Motor neuron (in vitro differentiated cells): Measurements from ENCODE around the gene MACC1. TPM values are rescaled to one million over a fixed set of nuclear protein-coding genes. Genes with fewer than 3 reads are reported as not detected.

Experiments
- ATAC-seq, 8 experiments: fragments of 200-7000 bp; cut with Tn5 transposase; replicated peaks in 6 of 8; 2 replicates each; pipeline ENCODE4 v1.8.0; 2021; ENCODE audit warnings: mild to moderate bottlenecking in 8 of 8, moderate library complexity in 8 of 8
- H3K27ac ChIP-seq, 2 donors: fragments of 250-450 bp; sonication (Bioruptor Pico); 2 replicates each; pipeline ENCODE4 v1.9.0; 2021; ENCODE audit warnings: antibody characterized with exemption in 2 of 2, mild to moderate bottlenecking in 2 of 2, moderate library complexity in 1 of 2
- H3K4me1 ChIP-seq, 2 donors: fragments of 250-450 bp; sonication (Bioruptor Pico); replicated peaks in 1 of 2; 2 replicates each; pipeline ENCODE4 v1.6.1; 2021; ENCODE audit warnings: antibody characterized with exemption in 2 of 2, mild to moderate bottlenecking in 2 of 2, moderate library complexity in 1 of 2
- H3K4me3 ChIP-seq, 5 donors: fragments of 250-450 bp; sonication (Bioruptor Pico); 2 replicates each; pipeline ENCODE4 v1.9.0; 2021; ENCODE audit warnings: antibody characterized with exemption in 5 of 5, mild to moderate bottlenecking in 5 of 5, moderate library complexity in 4 of 5
- WGBS, 10 experiments: fragments of 450-650 bp; shearing (Covaris generic); methylation state at CpG; one replicate each; pipeline ENCODE4 v1.0.0; 2022; 5-methylcytosine and 5-hydroxymethylcytosine counted together
- in situ Hi-C, 9 experiments: fragments of 400-800 bp; cut with MboI; loops; one replicate each; pipeline ENCODE4 v1.15.0; 2021; ENCODE audit warnings: low sequenced_read_pairs in 9 of 9, low pct_unique_long_range_greater_than_20kb in 2 of 9; ENCODE audit not compliant: unreplicated experiment in 9 of 9
- total RNA-seq, 8 experiments: library from RNA; unstranded; fragments of 300-600 nt; gene quantifications; 2 replicates each; pipeline versions ENCODE4 v1.2.3 to v1.2.4, GENCODE V29; 2022

Gene MACC1
- total RNA-seq, 8 experiments from 2014 or later, result 0.04 to 0.28 (median 0.09) TPM

DNA sequence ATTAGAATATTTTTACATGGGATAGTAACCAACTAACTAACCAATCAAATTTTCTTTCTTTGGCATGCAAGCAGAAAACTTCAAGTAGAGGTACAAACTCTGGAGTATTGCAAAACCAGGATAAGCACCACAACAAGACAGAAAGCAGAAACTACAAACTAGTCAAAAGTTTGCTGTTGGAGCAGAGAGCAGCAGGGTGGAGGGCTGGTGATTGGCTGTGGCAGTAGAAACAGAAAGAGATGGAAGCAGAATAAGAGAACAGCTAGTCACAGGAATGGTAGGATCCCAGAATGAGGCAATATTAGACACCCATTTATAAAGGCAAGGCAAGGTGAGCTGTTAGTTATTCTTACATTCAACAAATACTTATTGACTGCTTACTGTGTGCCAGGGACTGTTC, 6.8 kb upstream of the MACC1 start:
- Histone ChIP-seq H3K4me1 (no peaks in the 10 kb centered on the region), H3K4me3 (no peak overlapping the region), H3K27ac (no peak overlapping the region)
- in situ Hi-C loops, result no loop called here
- no peak for ATAC-seq

DNA sequence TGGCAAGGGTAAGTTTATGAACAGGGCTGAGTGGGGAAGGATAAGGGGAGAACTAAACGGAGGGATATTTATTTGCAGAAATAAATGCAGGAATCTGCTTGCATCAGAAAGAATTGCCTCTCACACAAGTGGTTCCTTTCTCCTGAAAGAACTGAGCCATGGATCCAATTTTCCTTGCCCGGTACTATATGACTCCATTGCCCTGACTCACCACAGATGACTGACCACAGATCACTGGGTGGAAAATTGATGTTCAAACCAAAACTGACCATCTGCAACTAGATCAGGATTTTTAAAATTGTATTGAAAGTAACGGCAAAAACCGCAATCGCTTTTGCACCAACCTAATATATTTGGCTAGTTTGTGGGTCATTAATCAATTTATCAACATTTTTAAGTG, 6.2 kb upstream of the MACC1 start:
- in situ Hi-C loops, result no loop called here
- no peak for ATAC-seq
- 44 to 98% (median 89%) methylated on average over 4 to 5 of the region's 5 CpGs for WGBS, 10 experiments

DNA sequence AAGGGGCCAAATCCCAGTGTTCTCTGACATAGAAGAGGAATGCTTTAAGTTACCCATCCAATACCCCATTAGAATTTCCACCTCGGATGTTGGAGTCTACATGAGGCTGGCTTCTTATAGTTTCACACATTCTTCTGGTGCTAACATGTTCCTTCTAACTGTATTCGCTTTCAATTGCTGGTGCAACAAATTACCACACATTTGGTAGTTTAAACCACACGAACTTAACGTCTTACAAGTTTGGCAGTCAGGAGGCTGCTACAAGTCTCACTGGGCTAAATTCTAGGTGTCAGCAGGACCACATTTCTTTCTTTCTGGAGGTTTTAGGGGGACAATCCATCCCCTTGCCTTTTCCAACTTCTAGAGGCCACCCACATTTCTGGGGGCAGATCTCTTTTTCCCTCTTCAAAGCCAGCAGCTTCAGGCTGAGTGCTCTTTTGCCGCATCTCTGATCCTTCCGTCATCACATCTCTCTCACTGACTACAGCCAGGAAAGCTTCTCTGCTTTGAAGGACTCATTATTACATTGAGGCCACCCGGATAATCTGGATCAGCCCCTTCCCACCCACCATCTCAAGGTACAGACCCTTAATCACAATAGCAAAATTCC, 5.1 kb upstream of the MACC1 start:
- WGBS, 10 experiments, result 60 to 100% (median 81%) methylated on average over 1 to 7 of the region's 7 CpGs; no CpG with 5 or more reads in 2 of the 10 experiments
- no peak overlapping the region for H3K27ac ChIP-seq
- in situ Hi-C loops, result no loop called here
- H3K4me1 ChIP-seq, result no peaks in the 10 kb centered on the region
- no peak for ATAC-seq
- H3K4me3 ChIP-seq, result no peak overlapping the region

More for the DNA sequence above, 6.2 kb upstream of the MACC1 start:
- H3K4me1 ChIP-seq, result no peaks in the 10 kb centered on the region
- H3K4me3 ChIP-seq, result no peak overlapping the region
- H3K27ac ChIP-seq, result no peak overlapping the region

GRCh38 chr7:20220921-20221547, 3.9 kb upstream of the MACC1 start:
- ATAC-seq, result no peak
- 10 to 100% (median 76%) methylated on average over 2 to 4 of the region's 4 CpGs; no CpG with 5 or more reads in 1 of the 10 experiments for WGBS, 10 experiments
- H3K4me1 ChIP-seq, result no peaks in the 10 kb centered on the region
- in situ Hi-C loops, result no loop called here
- H3K27ac ChIP-seq, result no peak overlapping the region
- no peak overlapping the region for H3K4me3 ChIP-seq

GRCh38 chr7:20220293-20220761, 3.1 kb upstream of the MACC1 start:
- no peaks in the 10 kb centered on the region for H3K4me1 ChIP-seq
- 38 to 100% (median 67%) methylated on average over 2 to 3 of the region's 3 CpGs; no CpG with 5 or more reads in 3 of the 10 experiments for WGBS, 10 experiments
- H3K4me3 ChIP-seq, result no peak overlapping the region
- H3K27ac ChIP-seq, result no peak overlapping the region
- ATAC-seq, result no peak
- in situ Hi-C loops, result no loop called here

DNA sequence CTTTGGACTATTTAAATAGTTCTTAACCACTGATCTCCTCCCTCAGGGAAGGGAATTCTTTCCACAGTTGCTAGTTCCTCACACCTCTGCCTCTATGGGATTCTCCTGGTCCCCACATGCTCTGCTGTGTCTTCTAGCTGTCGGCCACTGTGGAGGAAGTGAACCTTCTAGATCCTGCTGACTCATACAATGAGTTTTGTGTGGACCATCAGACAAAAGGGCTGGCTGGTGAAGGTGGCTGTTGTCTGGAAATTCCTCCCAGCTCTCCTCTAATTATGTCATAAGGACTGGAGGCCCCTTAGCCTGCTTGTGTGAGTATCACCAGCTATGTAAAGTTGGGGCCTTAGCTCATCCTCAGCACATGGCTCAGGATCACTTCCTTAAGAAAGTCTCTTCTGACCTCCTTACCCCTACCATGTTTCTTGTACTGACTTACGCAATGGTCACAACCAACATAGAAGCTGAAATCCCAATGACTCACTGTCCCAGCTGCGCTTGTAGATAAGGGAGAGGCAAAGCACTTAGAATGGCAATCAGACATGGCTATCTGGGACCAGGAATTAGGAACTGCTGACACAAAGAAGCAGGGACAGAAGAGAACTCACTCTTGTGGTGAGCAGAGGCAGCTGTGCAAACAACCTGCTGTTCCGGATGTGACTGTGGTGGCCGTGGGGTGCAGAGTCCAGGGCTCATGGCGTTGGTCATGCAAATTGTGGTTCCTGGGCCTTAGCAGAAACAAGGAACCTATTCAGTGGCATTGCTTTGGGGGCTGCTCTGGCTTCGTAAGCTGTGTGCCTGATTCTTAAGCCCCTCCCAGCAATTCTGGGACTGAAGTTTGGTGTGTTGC, 2.5 kb upstream of the MACC1 start:
- H3K4me3 ChIP-seq, result no peak overlapping the region
- ATAC-seq, result peak in 5 of 8 experiments; percentile 15 to 95 (median 39)
- no peak overlapping the region for H3K27ac ChIP-seq
- no peaks in the 10 kb centered on the region for H3K4me1 ChIP-seq
- in situ Hi-C loops, result no loop called here
- WGBS, 10 experiments, result 40 to 93% (median 78%) methylated on average over 1 to 6 of the region's 7 CpGs

GRCh38 chr7:20219062-20219445, 1.9 kb upstream of the MACC1 start:
- Histone ChIP-seq H3K27ac (no peak overlapping the region), H3K4me1 (no peaks in the 10 kb centered on the region), H3K4me3 (no peak overlapping the region)
- 57 to 100% (median 83%) methylated on average over 1 to 2 of the region's 3 CpGs; no CpG with 5 or more reads in 3 of the 10 experiments for WGBS, 10 experiments
- ATAC-seq, result no peak
- in situ Hi-C loops, result no loop called here

DNA sequence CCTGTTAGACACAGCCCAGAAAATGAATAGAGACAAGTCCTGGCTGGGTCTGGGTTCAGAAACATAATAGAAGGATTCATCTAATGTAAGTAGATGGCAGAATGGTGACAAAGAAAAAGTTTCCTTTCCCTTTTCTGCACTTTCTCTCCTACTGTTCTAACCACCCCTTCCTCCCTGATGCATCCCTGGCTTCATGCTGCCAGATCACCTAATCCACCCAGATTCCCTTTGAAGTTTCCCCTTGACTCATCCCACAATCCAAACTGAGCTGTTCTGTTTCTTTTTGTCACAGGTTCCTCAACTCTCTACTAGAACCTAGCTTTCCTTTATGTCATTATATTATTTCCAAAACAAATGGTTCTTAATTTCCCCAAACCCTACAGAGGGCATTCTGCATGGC, 1.1 kb upstream of the MACC1 start:
- no peaks in the 10 kb centered on the region for H3K4me1 ChIP-seq
- H3K4me3 ChIP-seq, result no peak overlapping the region
- no peak for ATAC-seq
- in situ Hi-C loops, result no loop called here
- H3K27ac ChIP-seq, result no peak overlapping the region

DNA sequence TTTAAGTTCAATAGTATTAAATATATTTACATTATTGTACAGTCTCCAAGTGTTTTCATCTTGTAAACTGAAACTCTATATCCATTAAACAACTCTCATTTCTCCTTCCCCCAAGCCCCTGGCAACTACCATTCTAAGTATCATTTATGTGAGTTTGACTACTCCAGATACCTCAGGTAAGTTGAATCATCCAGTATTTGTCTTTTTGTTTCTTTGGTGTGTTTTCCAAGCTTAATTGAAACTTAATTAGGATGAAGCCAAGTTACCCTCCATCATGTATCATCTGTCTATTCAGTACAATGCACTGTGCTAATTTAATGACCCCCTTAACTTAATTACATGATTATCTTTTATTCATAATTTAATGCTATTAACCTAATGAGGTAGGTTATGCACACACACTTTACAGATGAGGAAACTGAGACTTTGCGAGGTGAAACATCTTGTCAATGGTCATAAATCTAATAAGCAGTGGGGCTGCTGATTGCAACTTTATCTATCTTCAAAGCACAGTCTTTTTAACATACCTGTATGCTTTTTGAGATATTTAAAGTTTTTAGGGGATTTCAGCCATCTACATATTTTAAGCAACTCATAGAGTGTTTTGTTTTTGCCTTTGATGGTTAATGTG, 663 bp downstream of the MACC1 start:
- no peak for ATAC-seq
- in situ Hi-C loops, result no loop called here
- no peak overlapping the region for H3K27ac ChIP-seq
- H3K4me3 ChIP-seq, result no peak overlapping the region
- WGBS, 10 experiments, result 75 to 100% (median 89%) methylated on average over 1 of the region's 1 CpG; no CpG with 5 or more reads in 2 of the 10 experiments
- no peaks in the 10 kb centered on the region for H3K4me1 ChIP-seq

GRCh38 chr7:20214921-20215669, 2.1 kb downstream of the MACC1 start:
- in situ Hi-C loops, result no loop called here
- no peak for ATAC-seq
- 88 to 100% (median 100%) methylated on average over 1 to 3 of the region's 3 CpGs for WGBS, 10 experiments
- no peaks in the 10 kb centered on the region for H3K4me1 ChIP-seq
- H3K27ac ChIP-seq, result no peak overlapping the region
- no peak overlapping the region for H3K4me3 ChIP-seq

DNA sequence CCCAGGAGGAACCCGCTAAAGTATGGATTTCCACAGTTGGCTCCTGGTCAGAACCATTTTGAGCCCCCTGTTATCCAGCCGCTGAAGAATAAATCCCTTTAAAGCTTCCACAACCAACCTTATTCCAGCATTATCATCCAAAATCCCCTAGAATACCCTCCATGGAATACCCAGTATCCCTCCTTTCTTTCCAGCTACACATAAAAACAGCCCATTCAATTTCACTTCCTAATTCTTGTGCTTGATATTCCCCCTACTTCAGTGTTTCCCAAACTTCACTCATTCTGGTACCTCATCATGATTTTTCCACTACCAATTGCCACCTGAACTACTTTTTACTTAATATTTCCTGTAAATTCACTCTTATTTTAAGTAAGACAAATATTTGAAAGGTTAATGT, 3.1 kb downstream of the MACC1 start:
- no peak overlapping the region for H3K27ac ChIP-seq
- no peak overlapping the region for H3K4me3 ChIP-seq
- ATAC-seq, result no peak
- 63 to 100% (median 93%) methylated on average over 1 to 2 of the region's 2 CpGs; no CpG with 5 or more reads in 1 of the 10 experiments for WGBS, 10 experiments
- H3K4me1 ChIP-seq, result no peaks in the 10 kb centered on the region
- in situ Hi-C loops, result no loop called here

GRCh38 chr7:20213378-20213777, 3.8 kb downstream of the MACC1 start:
- no peak for ATAC-seq
- in situ Hi-C loops, result no loop called here
- Histone ChIP-seq H3K4me1 (no peaks in the 10 kb centered on the region), H3K27ac (no peak overlapping the region), H3K4me3 (no peak overlapping the region)
- 33 to 100% (median 100%) methylated on average over 1 of the region's 1 CpG; no CpG with 5 or more reads in 2 of the 10 experiments for WGBS, 10 experiments
